ENCODE measurements around the gene TMC2. TPM values are rescaled to one million over a fixed set of nuclear protein-coding genes. Genes with fewer than 3 reads are reported as not detected.

The TMC2 gene
- total and polyA plus RNA-seq, 2 of the 8 experiments (the other 6 are each of a cell fraction or from before 2014, with no cell fraction given) = not detected

- WGBS, 2 experiments (ENCODE audit: extremely low coverage in 1 of 2, insufficient coverage in 1 of 2, insufficient read length in 1 of 2, insufficient replicate concordance in 2 of 2, low coverage in 1 of 2, low lambda C conversion rate in 2 of 2, missing lambda C conversion rate in 1 of 2) = 63% methylated on average over 3 of the region's 3 CpGs; no CpG with 5 or more reads in 1 of the 2 experiments
- no peak overlapping the region for H2AK5ac ChIP-seq (ENCODE audit: low read depth, low read length)
- peaks cover 4 to 5% of the 10 kb centered on the region in 2 experiments for H4K20me1 ChIP-seq (replicated peaks in 1 of 2; ENCODE audit: control insufficient read depth in 1 of 2, insufficient read depth in 2 of 2, low read length in 2 of 2)
- peaks cover 48 to 64% (median 61%) of the 10 kb centered on the region in 4 experiments for H3K27me3 ChIP-seq (replicated peaks in 1 of 4; ENCODE audit: control insufficient read depth in 3 of 4, extremely low read depth in 1 of 4, insufficient read depth in 3 of 4, low read length in 3 of 4)
- ChIA-PET POLR2A (ENCODE audit: partially characterized antibody) (interaction anchor here (2.3 kb wide), 1 partner anchor 11 kb away, joined by 9 read pairs; no protein-coding TSS in a partner anchor), CTCF (ENCODE audit: partially characterized antibody) (interaction anchor here (0.8 to 9.2 kb wide), 9 partner anchors 9 to 100 kb away, joined by 3 to 151 read pairs (median 12); no protein-coding TSS in a partner anchor)
- 0 out of 2 replicates have a peak overlapping the region, but pooled peaks have one; percentile 21 for H2BK20ac ChIP-seq (ENCODE audit: low read length)
- H3K4me1 ChIP-seq (replicated peaks in 1 of 4; ENCODE audit: control insufficient read depth in 3 of 4, insufficient read depth in 4 of 4, low read length in 3 of 4) = peaks cover 3 to 25% (median 9%) of the 10 kb centered on the region in 4 experiments
- no peaks in the 10 kb centered on the region for H3K79me2 ChIP-seq (ENCODE audit: control insufficient read depth in 1 of 2, insufficient read depth in 2 of 2, low read length in 2 of 2)
- H3K9ac ChIP-seq (replicated peaks in 1 of 4; ENCODE audit: extremely low read depth in 1 of 4, low read depth in 3 of 4, low read length in 3 of 4) = no peak overlapping the region
- H3K4ac ChIP-seq (replicated peaks; ENCODE audit: insufficient read length, low read depth, low read length) = no peak overlapping the region
- no peak overlapping the region for H4K8ac ChIP-seq (ENCODE audit: extremely low read depth, insufficient read depth, low read length)
- H3K9me3 ChIP-seq (ENCODE audit: insufficient read depth in 2 of 2, low read depth in 1 of 2, low read length in 1 of 2) = no peaks in the 10 kb centered on the region
- FAIRE-seq (no peak), DNase-seq (ENCODE audit: low read depth in 1 of 2, low spot score in 2 of 2) (no peak)
- no peak overlapping the region for H3K14ac ChIP-seq (ENCODE audit: insufficient read length)
- no peak overlapping the region for H3K4me2 ChIP-seq (ENCODE audit: insufficient read depth in 1 of 2, low read depth in 2 of 2, low read length in 2 of 2)
- H3K79me1 ChIP-seq (ENCODE audit: low read depth, low read length) = no peaks in the 10 kb centered on the region
- peak overlapping the region; percentile 46; the same call in 1 of the 2 replicates for H2BK12ac ChIP-seq (ENCODE audit: low read depth, low read length)
- no peak overlapping the region for H3K4me3 ChIP-seq (ENCODE audit: extremely low read depth in 1 of 4, insufficient read depth in 2 of 4, low read depth in 3 of 4, low read length in 4 of 4)
- no peak overlapping the region for H3K27ac ChIP-seq (ENCODE audit: low read depth, low read length)
- no peak overlapping the region for H3K18ac ChIP-seq (ENCODE audit: extremely low read depth, low read length)
- no peak overlapping the region for H2BK5ac ChIP-seq (ENCODE audit: low read depth, low read length)
- H2BK120ac ChIP-seq (replicated peaks; ENCODE audit: low read depth, low read length) = no peak overlapping the region
- H3K23me2 ChIP-seq (ENCODE audit: low read depth, low read length) = peaks cover 3% of the 10 kb centered on the region; the same call in 1 of the 2 replicates
- no peak overlapping the region for H2BK15ac ChIP-seq (ENCODE audit: low read length)
- H3K36me3 ChIP-seq (ENCODE audit: control insufficient read depth in 2 of 4, insufficient read depth in 4 of 4, low read length in 3 of 4) = no peaks in the 10 kb centered on the region; a peak in 1 of 8 replicates
- H3K56ac ChIP-seq (replicated peaks; ENCODE audit: insufficient read length, low read depth, low read length) = no peak overlapping the region
- H4K5ac ChIP-seq (ENCODE audit: insufficient read length, low read depth, low read length) = no peak overlapping the region
- no peak overlapping the region for H3K23ac ChIP-seq (ENCODE audit: insufficient read length)
- H4K91ac ChIP-seq (replicated peaks; ENCODE audit: insufficient read length, low read length) = no peak overlapping the region
- H2AFZ ChIP-seq (ENCODE audit: low read length) = no peak overlapping the region
- TF ChIP-seq NANOG (IDR thresholded peaks at IDR 0.05; ENCODE audit: insufficient read depth, low read depth, low read length, poor library complexity, severe bottlenecking) (no peak), ASH2L (IDR thresholded peaks at IDR 0.05; ENCODE audit: low read length) (no peak), RAD21 (IDR thresholded peaks at IDR 0.05 in 1 of 2, conservative IDR thresholded peaks at IDR 0.05 in 1 of 2; ENCODE audit: low read depth in 2 of 2, low read length in 2 of 2) (no peak), FOSL1 (IDR thresholded peaks at IDR 0.05; ENCODE audit: insufficient read depth, low read depth, low read length) (no peak), RFX5 (IDR thresholded peaks at IDR 0.05; ENCODE audit: borderline replicate concordance, low read depth, low read length) (no peak), RXRA (IDR thresholded peaks at IDR 0.05; ENCODE audit: insufficient read depth, low read depth, low read length) (no peak), TAF1 (IDR thresholded peaks at IDR 0.05; ENCODE audit: low read depth, low read length) (no peak), SUZ12 (IDR thresholded peaks at IDR 0.05; ENCODE audit: low read length) (no peak), EZH2 (IDR thresholded peaks at IDR 0.05; ENCODE audit: low read depth, low read length, severe bottlenecking) (no peak), CEBPB (IDR thresholded peaks at IDR 0.05; ENCODE audit: low read depth, low read length) (no peak), MAFK (IDR thresholded peaks at IDR 0.05; ENCODE audit: low read depth, low read length) (no peak), CREB1 (IDR thresholded peaks at IDR 0.05) (no peak)
- TF ChIP-seq, protein P1, sequence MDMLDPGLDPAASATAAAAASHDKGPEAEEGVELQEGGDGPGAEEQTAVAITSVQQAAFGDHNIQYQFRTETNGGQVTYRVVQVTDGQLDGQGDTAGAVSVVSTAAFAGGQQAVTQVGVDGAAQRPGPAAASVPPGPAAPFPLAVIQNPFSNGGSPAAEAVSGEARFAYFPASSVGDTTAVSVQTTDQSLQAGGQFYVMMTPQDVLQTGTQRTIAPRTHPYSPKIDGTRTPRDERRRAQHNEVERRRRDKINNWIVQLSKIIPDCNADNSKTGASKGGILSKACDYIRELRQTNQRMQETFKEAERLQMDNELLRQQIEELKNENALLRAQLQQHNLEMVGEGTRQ (IDR thresholded peaks at IDR 0.05; ENCODE audit: low read length) = no peak
Observed at GRCh38 chr20:2690213-2690612, 153.8 kb downstream of the TMC2 start.

Measured in H1 (cell line).